GM12878 (cell line): Measurements from ENCODE around the gene TNP2. TPM values are rescaled to one million over a fixed set of nuclear protein-coding genes. Genes with fewer than 3 reads are reported as not detected.

Experiments
- EGR1 ChIP-seq, 2 experiments: IDR thresholded peaks; 1 replicate in 1 of 2; 2 replicates in 1 of 2; pipeline ENCODE4 v1.6.1; 2011 to 2012; ENCODE audit warnings: low read depth in 2 of 2, low read length in 2 of 2, borderline replicate concordance in 1 of 2, mild to moderate bottlenecking in 1 of 2, moderate library complexity in 1 of 2
- ESRRA ChIP-seq: IDR thresholded peaks from 2 replicates; pipeline ENCODE4 v1.6.1; 2012; ENCODE audit warnings: mild to moderate bottlenecking, low read length, improper control_type of control experiment
- HDAC2 ChIP-seq: fragments of 200-600 bp; sonication (generic); IDR thresholded peaks from 2 replicates; pipeline ENCODE4 v1.6.1; 2017
- HDGF ChIP-seq: fragments of 450-650 bp; IDR thresholded peaks from 2 replicates; pipeline ENCODE4 v1.6.1; 2016; ENCODE audit warnings: antibody characterized with exemption
- JUND ChIP-seq: IDR thresholded peaks from 2 replicates; pipeline ENCODE4 v1.6.1; 2012; ENCODE audit warnings: low read depth, mild to moderate bottlenecking, low read length, improper control_type of control experiment, moderate library complexity
- MTA3 ChIP-seq: IDR thresholded peaks from 2 replicates; pipeline ENCODE4 v1.6.1; 2012; ENCODE audit warnings: low read length, inconsistent platforms, borderline replicate concordance
- MYB ChIP-seq: fragments of 150-350 bp; IDR thresholded peaks from 2 replicates; pipeline ENCODE4 v1.6.1; 2014; ENCODE audit warnings: mild to moderate bottlenecking, low read depth, low read length, borderline replicate concordance
- SP1 ChIP-seq: IDR thresholded peaks from one replicate; pipeline ENCODE4 v1.6.1; 2011; ENCODE audit warnings: low read depth, low read length
- STAT3 ChIP-seq: IDR thresholded peaks from 2 replicates; pipeline ENCODE4 v1.6.1; 2011; ENCODE audit warnings: low read depth, low read length, improper control_type of control experiment
- TCF3 ChIP-seq: IDR thresholded peaks from 2 replicates; pipeline ENCODE4 v1.6.1; 2012; ENCODE audit warnings: low read depth, mild to moderate bottlenecking, low read length, borderline replicate concordance; ENCODE audit not compliant: insufficient read depth
- ZNF217 ChIP-seq: fragments of 450-650 bp; IDR thresholded peaks from 2 replicates; pipeline ENCODE4 v1.6.1; 2017; ENCODE audit warnings: antibody characterized with exemption, mild to moderate bottlenecking
- ZZZ3 ChIP-seq: IDR thresholded peaks from 2 replicates; pipeline ENCODE4 v1.6.1; 2011; ENCODE audit warnings: low read depth; ENCODE audit not compliant: control insufficient read depth, insufficient read length
- polyA plus RNA-seq, 11 experiments: library from polyadenylated mRNA; depleted of rRNA in 4 of 11; unstranded in 6 of 11; stranded (reverse) in 5 of 11; fragments of >200 nt; fragmentation: Nextera tagmentation in 4 of 11; fragmentation: Illumina TruSeq in 1 of 11; extraction: Ambion mirVana in 4 of 11; extraction: Trizol in 1 of 11; gene quantifications; 1 replicate in 1 of 11; 2 replicates in 10 of 11; pipeline versions ENCODE4 v1.2.1 to v1.2.3, GENCODE V29; 2011 to 2016; ENCODE audit warnings: inconsistent platforms in 2 of 11, missing spikeins in 2 of 11, low read depth in 1 of 11
- total RNA-seq, 4 experiments: library from RNA; depleted of rRNA in 3 of 4; stranded (reverse); fragments of >200 nt in 3 of 4; fragmentation: Illumina TruSeq in 1 of 4; extraction: Trizol in 1 of 4; gene quantifications; 2 replicates each; pipeline versions ENCODE4 v1.2.1 to v1.2.3, GENCODE V29; 2013 to 2021
- TF ChIP-seq, protein P1 (sequence below): fragments of 450-650 bp; IDR thresholded peaks from 2 replicates; pipeline ENCODE4 v1.6.1; 2017; ENCODE audit warnings: mild to moderate bottlenecking, moderate library complexity
- TF ChIP-seq, protein P2 (sequence below): IDR thresholded peaks from 2 replicates; pipeline ENCODE4 v1.6.1; 2011; ENCODE audit warnings: borderline replicate concordance, low read depth, mild to moderate bottlenecking, moderate library complexity, low read length; ENCODE audit not compliant: insufficient read depth, poor library complexity, severe bottlenecking
- TF ChIP-seq, protein P3 (sequence below): fragments of 450-650 bp; IDR thresholded peaks from 2 replicates; pipeline ENCODE4 v1.6.1; 2017; ENCODE audit warnings: antibody characterized with exemption, mild to moderate bottlenecking, moderate library complexity
- TF ChIP-seq, protein P4 (sequence below): fragments of 450-650 bp; IDR thresholded peaks from 2 replicates; pipeline ENCODE4 v1.6.1; 2016; ENCODE audit warnings: mild to moderate bottlenecking
- TF ChIP-seq, protein P5 (sequence below): fragments of 150-350 bp; IDR thresholded peaks from 2 replicates; pipeline ENCODE4 v1.6.1; 2016; ENCODE audit warnings: low read depth, low read length

Gene TNP2
- total and polyA plus RNA-seq, 10 of the 15 experiments (the other 5 are each of a cell fraction or from before 2014, with no cell fraction given) = not detected

DNA sequence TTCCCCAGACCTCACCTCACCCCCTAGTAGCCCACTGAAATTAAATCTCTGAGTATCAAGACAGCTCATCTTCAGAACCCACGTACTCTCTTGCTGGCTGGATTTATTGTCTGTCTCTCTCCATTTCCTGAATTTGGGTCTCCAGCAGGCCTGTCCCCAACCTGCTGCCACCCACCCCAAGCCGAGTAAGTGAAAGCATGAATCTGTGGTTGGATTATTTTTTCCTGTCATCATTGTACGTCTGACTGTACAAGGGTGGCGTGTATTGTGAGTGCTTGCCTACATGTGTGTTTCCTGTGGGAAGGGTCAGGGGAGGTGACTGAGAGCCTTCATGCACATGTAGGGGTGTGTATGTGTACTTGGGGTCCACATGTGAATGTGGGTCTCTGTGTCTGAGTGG lies 5.4 kb downstream of the TNP2 start (continued):
- TF ChIP-seq, protein P1, sequence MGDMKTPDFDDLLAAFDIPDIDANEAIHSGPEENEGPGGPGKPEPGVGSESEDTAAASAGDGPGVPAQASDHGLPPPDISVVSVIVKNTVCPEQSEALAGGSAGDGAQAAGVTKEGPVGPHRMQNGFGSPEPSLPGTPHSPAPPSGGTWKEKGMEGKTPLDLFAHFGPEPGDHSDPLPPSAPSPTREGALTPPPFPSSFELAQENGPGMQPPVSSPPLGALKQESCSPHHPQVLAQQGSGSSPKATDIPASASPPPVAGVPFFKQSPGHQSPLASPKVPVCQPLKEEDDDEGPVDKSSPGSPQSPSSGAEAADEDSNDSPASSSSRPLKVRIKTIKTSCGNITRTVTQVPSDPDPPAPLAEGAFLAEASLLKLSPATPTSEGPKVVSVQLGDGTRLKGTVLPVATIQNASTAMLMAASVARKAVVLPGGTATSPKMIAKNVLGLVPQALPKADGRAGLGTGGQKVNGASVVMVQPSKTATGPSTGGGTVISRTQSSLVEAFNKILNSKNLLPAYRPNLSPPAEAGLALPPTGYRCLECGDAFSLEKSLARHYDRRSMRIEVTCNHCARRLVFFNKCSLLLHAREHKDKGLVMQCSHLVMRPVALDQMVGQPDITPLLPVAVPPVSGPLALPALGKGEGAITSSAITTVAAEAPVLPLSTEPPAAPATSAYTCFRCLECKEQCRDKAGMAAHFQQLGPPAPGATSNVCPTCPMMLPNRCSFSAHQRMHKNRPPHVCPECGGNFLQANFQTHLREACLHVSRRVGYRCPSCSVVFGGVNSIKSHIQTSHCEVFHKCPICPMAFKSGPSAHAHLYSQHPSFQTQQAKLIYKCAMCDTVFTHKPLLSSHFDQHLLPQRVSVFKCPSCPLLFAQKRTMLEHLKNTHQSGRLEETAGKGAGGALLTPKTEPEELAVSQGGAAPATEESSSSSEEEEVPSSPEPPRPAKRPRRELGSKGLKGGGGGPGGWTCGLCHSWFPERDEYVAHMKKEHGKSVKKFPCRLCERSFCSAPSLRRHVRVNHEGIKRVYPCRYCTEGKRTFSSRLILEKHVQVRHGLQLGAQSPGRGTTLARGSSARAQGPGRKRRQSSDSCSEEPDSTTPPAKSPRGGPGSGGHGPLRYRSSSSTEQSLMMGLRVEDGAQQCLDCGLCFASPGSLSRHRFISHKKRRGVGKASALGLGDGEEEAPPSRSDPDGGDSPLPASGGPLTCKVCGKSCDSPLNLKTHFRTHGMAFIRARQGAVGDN = 0 out of 2 replicates have a peak, but pooled peaks have one; percentile 13
- TF ChIP-seq, protein P2, sequence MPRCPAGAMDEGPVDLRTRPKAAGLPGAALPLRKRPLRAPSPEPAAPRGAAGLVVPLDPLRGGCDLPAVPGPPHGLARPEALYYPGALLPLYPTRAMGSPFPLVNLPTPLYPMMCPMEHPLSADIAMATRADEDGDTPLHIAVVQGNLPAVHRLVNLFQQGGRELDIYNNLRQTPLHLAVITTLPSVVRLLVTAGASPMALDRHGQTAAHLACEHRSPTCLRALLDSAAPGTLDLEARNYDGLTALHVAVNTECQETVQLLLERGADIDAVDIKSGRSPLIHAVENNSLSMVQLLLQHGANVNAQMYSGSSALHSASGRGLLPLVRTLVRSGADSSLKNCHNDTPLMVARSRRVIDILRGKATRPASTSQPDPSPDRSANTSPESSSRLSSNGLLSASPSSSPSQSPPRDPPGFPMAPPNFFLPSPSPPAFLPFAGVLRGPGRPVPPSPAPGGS = no peak
- no peak for TF ChIP-seq SP1
- no peak for TF ChIP-seq HDGF
- TF ChIP-seq EGR1 (IDR thresholded peaks at IDR 0.05; ENCODE audit: borderline replicate concordance in 1 of 2, low read depth in 2 of 2, low read length in 2 of 2) = no peak
- TF ChIP-seq, protein P3, sequence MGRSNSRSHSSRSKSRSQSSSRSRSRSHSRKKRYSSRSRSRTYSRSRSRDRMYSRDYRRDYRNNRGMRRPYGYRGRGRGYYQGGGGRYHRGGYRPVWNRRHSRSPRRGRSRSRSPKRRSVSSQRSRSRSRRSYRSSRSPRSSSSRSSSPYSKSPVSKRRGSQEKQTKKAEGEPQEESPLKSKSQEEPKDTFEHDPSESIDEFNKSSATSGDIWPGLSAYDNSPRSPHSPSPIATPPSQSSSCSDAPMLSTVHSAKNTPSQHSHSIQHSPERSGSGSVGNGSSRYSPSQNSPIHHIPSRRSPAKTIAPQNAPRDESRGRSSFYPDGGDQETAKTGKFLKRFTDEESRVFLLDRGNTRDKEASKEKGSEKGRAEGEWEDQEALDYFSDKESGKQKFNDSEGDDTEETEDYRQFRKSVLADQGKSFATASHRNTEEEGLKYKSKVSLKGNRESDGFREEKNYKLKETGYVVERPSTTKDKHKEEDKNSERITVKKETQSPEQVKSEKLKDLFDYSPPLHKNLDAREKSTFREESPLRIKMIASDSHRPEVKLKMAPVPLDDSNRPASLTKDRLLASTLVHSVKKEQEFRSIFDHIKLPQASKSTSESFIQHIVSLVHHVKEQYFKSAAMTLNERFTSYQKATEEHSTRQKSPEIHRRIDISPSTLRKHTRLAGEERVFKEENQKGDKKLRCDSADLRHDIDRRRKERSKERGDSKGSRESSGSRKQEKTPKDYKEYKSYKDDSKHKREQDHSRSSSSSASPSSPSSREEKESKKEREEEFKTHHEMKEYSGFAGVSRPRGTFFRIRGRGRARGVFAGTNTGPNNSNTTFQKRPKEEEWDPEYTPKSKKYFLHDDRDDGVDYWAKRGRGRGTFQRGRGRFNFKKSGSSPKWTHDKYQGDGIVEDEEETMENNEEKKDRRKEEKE = no peak
- TF ChIP-seq MYB = no peak
- TF ChIP-seq ZZZ3 = no peak
- no peak for TF ChIP-seq MTA3
- TF ChIP-seq JUND = no peak
- no peak for TF ChIP-seq ESRRA
- no peak for TF ChIP-seq STAT3
- TF ChIP-seq, protein P4, sequence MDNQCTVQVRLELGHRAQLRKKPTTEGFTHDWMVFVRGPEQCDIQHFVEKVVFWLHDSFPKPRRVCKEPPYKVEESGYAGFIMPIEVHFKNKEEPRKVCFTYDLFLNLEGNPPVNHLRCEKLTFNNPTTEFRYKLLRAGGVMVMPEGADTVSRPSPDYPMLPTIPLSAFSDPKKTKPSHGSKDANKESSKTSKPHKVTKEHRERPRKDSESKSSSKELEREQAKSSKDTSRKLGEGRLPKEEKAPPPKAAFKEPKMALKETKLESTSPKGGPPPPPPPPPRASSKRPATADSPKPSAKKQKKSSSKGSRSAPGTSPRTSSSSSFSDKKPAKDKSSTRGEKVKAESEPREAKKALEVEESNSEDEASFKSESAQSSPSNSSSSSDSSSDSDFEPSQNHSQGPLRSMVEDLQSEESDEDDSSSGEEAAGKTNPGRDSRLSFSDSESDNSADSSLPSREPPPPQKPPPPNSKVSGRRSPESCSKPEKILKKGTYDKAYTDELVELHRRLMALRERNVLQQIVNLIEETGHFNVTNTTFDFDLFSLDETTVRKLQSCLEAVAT = no peak
- TF ChIP-seq TCF3 = no peak
- TF ChIP-seq HDAC2 = no peak
- TF ChIP-seq, protein P5, sequence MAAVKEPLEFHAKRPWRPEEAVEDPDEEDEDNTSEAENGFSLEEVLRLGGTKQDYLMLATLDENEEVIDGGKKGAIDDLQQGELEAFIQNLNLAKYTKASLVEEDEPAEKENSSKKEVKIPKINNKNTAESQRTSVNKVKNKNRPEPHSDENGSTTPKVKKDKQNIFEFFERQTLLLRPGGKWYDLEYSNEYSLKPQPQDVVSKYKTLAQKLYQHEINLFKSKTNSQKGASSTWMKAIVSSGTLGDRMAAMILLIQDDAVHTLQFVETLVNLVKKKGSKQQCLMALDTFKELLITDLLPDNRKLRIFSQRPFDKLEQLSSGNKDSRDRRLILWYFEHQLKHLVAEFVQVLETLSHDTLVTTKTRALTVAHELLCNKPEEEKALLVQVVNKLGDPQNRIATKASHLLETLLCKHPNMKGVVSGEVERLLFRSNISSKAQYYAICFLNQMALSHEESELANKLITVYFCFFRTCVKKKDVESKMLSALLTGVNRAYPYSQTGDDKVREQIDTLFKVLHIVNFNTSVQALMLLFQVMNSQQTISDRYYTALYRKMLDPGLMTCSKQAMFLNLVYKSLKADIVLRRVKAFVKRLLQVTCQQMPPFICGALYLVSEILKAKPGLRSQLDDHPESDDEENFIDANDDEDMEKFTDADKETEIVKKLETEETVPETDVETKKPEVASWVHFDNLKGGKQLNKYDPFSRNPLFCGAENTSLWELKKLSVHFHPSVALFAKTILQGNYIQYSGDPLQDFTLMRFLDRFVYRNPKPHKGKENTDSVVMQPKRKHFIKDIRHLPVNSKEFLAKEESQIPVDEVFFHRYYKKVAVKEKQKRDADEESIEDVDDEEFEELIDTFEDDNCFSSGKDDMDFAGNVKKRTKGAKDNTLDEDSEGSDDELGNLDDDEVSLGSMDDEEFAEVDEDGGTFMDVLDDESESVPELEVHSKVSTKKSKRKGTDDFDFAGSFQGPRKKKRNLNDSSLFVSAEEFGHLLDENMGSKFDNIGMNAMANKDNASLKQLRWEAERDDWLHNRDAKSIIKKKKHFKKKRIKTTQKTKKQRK = no peak
- no peak for TF ChIP-seq ZNF217
